ENCODE data around the gene NOC4L.

NOC4L gene

GRCh38 chr12:132103542-132104308 is 40.5 kb upstream of the NOC4L start:
- CTCF ChIA-PET = no interaction called here
- no peak for DNase-seq (ENCODE audit: extremely low spot score)
- POLR2A ChIA-PET = no interaction called here
- no peak for TF ChIP-seq FOXK2 (IDR thresholded peaks at IDR 0.05)
- no peak for TF ChIP-seq FOXM1 (IDR thresholded peaks at IDR 0.05; ENCODE audit: borderline replicate concordance)
- TF ChIP-seq HDGF (IDR thresholded peaks at IDR 0.05; ENCODE audit: borderline replicate concordance) = no peak
- no peak for TF ChIP-seq SP1 (IDR thresholded peaks at IDR 0.05)
- TF ChIP-seq SUZ12 (IDR thresholded peaks at IDR 0.05) = no peak
- no peak for TF ChIP-seq ZNF384 (IDR thresholded peaks at IDR 0.05)
- TF ChIP-seq PKNOX1 (IDR thresholded peaks at IDR 0.05) = no peak
- no peak for TF ChIP-seq TARDBP (IDR thresholded peaks at IDR 0.05)
- TF ChIP-seq BHLHE40 (IDR thresholded peaks at IDR 0.05; ENCODE audit: borderline replicate concordance) = no peak
- no peak for TF ChIP-seq ELF4 (IDR thresholded peaks at IDR 0.05)
- TF ChIP-seq LEF1 (IDR thresholded peaks at IDR 0.05; ENCODE audit: borderline replicate concordance) = no peak
- TF ChIP-seq CTBP1 (IDR thresholded peaks at IDR 0.05; ENCODE audit: borderline replicate concordance) = no peak
- no peak for TF ChIP-seq FOXA1 (IDR thresholded peaks at IDR 0.05)
- no peak for TF ChIP-seq NFRKB (IDR thresholded peaks at IDR 0.05)
- TF ChIP-seq ARNT (IDR thresholded peaks at IDR 0.05) = no peak
- TF ChIP-seq L3MBTL2 (conservative IDR thresholded peaks at IDR 0.05) = no peak

- TF ChIP-seq SUZ12 (IDR thresholded peaks at IDR 0.05) (no peak), L3MBTL2 (conservative IDR thresholded peaks at IDR 0.05) (no peak), LEF1 (IDR thresholded peaks at IDR 0.05; ENCODE audit: borderline replicate concordance) (no peak), BHLHE40 (IDR thresholded peaks at IDR 0.05; ENCODE audit: borderline replicate concordance) (no peak), TARDBP (IDR thresholded peaks at IDR 0.05) (no peak), FOXK2 (IDR thresholded peaks at IDR 0.05) (no peak), ELF4 (IDR thresholded peaks at IDR 0.05) (no peak), CTBP1 (IDR thresholded peaks at IDR 0.05; ENCODE audit: borderline replicate concordance) (no peak), NFRKB (IDR thresholded peaks at IDR 0.05) (no peak), ZNF384 (IDR thresholded peaks at IDR 0.05) (no peak), FOXM1 (IDR thresholded peaks at IDR 0.05; ENCODE audit: borderline replicate concordance) (no peak), SP1 (IDR thresholded peaks at IDR 0.05) (no peak), ARNT (IDR thresholded peaks at IDR 0.05) (no peak), FOXA1 (IDR thresholded peaks at IDR 0.05) (no peak), PKNOX1 (IDR thresholded peaks at IDR 0.05) (no peak), HDGF (IDR thresholded peaks at IDR 0.05; ENCODE audit: borderline replicate concordance) (no peak)
- ChIA-PET CTCF (no interaction called here), POLR2A (no interaction called here)
- no peak for DNase-seq (ENCODE audit: extremely low spot score)
These were observed 38.8 kb upstream of the NOC4L start for GRCh38 chr12:132105467-132105866.

GRCh38 chr12:132106921-132107320 is 37.3 kb upstream of the NOC4L start:
- CTCF ChIA-PET = no interaction called here
- POLR2A ChIA-PET = no interaction called here
- no peak for DNase-seq (ENCODE audit: extremely low spot score)
- TF ChIP-seq BHLHE40 (IDR thresholded peaks at IDR 0.05; ENCODE audit: borderline replicate concordance) = no peak
- TF ChIP-seq ZNF384 (IDR thresholded peaks at IDR 0.05) = no peak
- no peak for TF ChIP-seq TARDBP (IDR thresholded peaks at IDR 0.05)
- TF ChIP-seq SP1 (IDR thresholded peaks at IDR 0.05) = no peak
- no peak for TF ChIP-seq L3MBTL2 (conservative IDR thresholded peaks at IDR 0.05)
- no peak for TF ChIP-seq NFRKB (IDR thresholded peaks at IDR 0.05)
- TF ChIP-seq HDGF (IDR thresholded peaks at IDR 0.05; ENCODE audit: borderline replicate concordance) = no peak

GRCh38 chr12:132108211-132108832 is 35.9 kb upstream of the NOC4L start:
- POLR2A ChIA-PET = no interaction called here
- DNase-seq (ENCODE audit: extremely low spot score) = no peak
- CTCF ChIA-PET = interaction anchor here (0.6 kb wide), 1 partner anchor 400 kb away, joined by 3 read pairs; no protein-coding TSS in a partner anchor

GRCh38 chr12:132109741-132110140 is 34.5 kb upstream of the NOC4L start:
- no peak for TF ChIP-seq LEF1 (IDR thresholded peaks at IDR 0.05; ENCODE audit: borderline replicate concordance)
- TF ChIP-seq SP1 (IDR thresholded peaks at IDR 0.05) = no peak
- no peak for TF ChIP-seq SUZ12 (IDR thresholded peaks at IDR 0.05)
- no peak for TF ChIP-seq ZNF384 (IDR thresholded peaks at IDR 0.05)
- TF ChIP-seq FOXA1 (IDR thresholded peaks at IDR 0.05) = no peak
- TF ChIP-seq PKNOX1 (IDR thresholded peaks at IDR 0.05) = no peak
- TF ChIP-seq CTBP1 (IDR thresholded peaks at IDR 0.05; ENCODE audit: borderline replicate concordance) = no peak
- no peak for TF ChIP-seq FOXK2 (IDR thresholded peaks at IDR 0.05)
- TF ChIP-seq HDGF (IDR thresholded peaks at IDR 0.05; ENCODE audit: borderline replicate concordance) = no peak
- TF ChIP-seq ELF4 (IDR thresholded peaks at IDR 0.05) = no peak
- TF ChIP-seq BHLHE40 (IDR thresholded peaks at IDR 0.05; ENCODE audit: borderline replicate concordance) = no peak
- TF ChIP-seq L3MBTL2 (conservative IDR thresholded peaks at IDR 0.05) = no peak
- TF ChIP-seq TARDBP (IDR thresholded peaks at IDR 0.05) = no peak
- TF ChIP-seq FOXM1 (IDR thresholded peaks at IDR 0.05; ENCODE audit: borderline replicate concordance) = no peak
- no peak for TF ChIP-seq NFRKB (IDR thresholded peaks at IDR 0.05)
- TF ChIP-seq ARNT (IDR thresholded peaks at IDR 0.05) = no peak
- no peak for DNase-seq (ENCODE audit: extremely low spot score)
- ChIA-PET POLR2A (no interaction called here), CTCF (no interaction called here)

More at GRCh38 chr12:132108211-132108832, 35.9 kb upstream of the NOC4L start:
- TF ChIP-seq ZNF384 (IDR thresholded peaks at IDR 0.05) (no peak), FOXA1 (IDR thresholded peaks at IDR 0.05) (no peak), HDGF (IDR thresholded peaks at IDR 0.05; ENCODE audit: borderline replicate concordance) (no peak), NFRKB (IDR thresholded peaks at IDR 0.05) (no peak), ELF4 (IDR thresholded peaks at IDR 0.05) (no peak), LEF1 (IDR thresholded peaks at IDR 0.05; ENCODE audit: borderline replicate concordance) (no peak), BHLHE40 (IDR thresholded peaks at IDR 0.05; ENCODE audit: borderline replicate concordance) (no peak), TARDBP (IDR thresholded peaks at IDR 0.05) (no peak), SP1 (IDR thresholded peaks at IDR 0.05) (no peak), L3MBTL2 (conservative IDR thresholded peaks at IDR 0.05) (no peak), FOXM1 (IDR thresholded peaks at IDR 0.05; ENCODE audit: borderline replicate concordance) (no peak), PKNOX1 (IDR thresholded peaks at IDR 0.05) (no peak), SUZ12 (IDR thresholded peaks at IDR 0.05) (no peak), CTBP1 (IDR thresholded peaks at IDR 0.05; ENCODE audit: borderline replicate concordance) (no peak), ARNT (IDR thresholded peaks at IDR 0.05) (no peak), FOXK2 (IDR thresholded peaks at IDR 0.05) (no peak)
